Parathyroid adenoma (tissue), 2 donors: ENCODE measurements around the gene MYO1B.
A peak's percentile ranks its signal among the peaks of the same experiment; 100 is the strongest.

Experiments
- H2AFZ ChIP-seq: fragments of 300-600 bp; sonication (generic); one replicate; pipeline ENCODE4 v1.7.0; 2017; ENCODE audit warnings: antibody characterized with exemption, mild to moderate bottlenecking
- H3K27ac ChIP-seq: fragments of 300-600 bp; sonication (generic); one replicate; pipeline ENCODE4 v1.7.0; 2017
- H3K27me3 ChIP-seq: fragments of 300-600 bp; sonication (generic); one replicate; pipeline ENCODE4 v1.7.0; 2017; ENCODE audit warnings: low read length; ENCODE audit not compliant: control insufficient read depth, insufficient read depth
- H3K36me3 ChIP-seq: fragments of 300-600 bp; sonication (generic); one replicate; pipeline ENCODE4 v1.7.0; 2017; ENCODE audit warnings: low read length; ENCODE audit not compliant: control insufficient read depth, insufficient read depth
- H3K4me1 ChIP-seq: fragments of 300-600 bp; sonication (generic); one replicate; pipeline ENCODE4 v1.7.0; 2017; ENCODE audit warnings: control low read depth
- H3K4me2 ChIP-seq: fragments of 300-600 bp; sonication (generic); one replicate; pipeline ENCODE4 v1.7.0; 2017; ENCODE audit warnings: low read length
- H3K4me3 ChIP-seq: fragments of 300-600 bp; sonication (generic); one replicate; pipeline ENCODE4 v1.7.0; 2017; ENCODE audit warnings: low read depth, low read length
- H3K79me2 ChIP-seq: fragments of 300-600 bp; sonication (generic); one replicate; pipeline ENCODE4 v1.7.0; 2017; ENCODE audit warnings: control low read depth
- H3K9ac ChIP-seq: fragments of 300-600 bp; sonication (generic); one replicate; pipeline ENCODE4 v1.7.0; 2017; ENCODE audit warnings: mild to moderate bottlenecking
- H3K9me3 ChIP-seq: fragments of 300-600 bp; sonication (generic); one replicate; pipeline ENCODE4 v1.7.0; 2017; ENCODE audit warnings: low read length; ENCODE audit not compliant: control insufficient read depth
- CTCF ChIP-seq: fragments of 300-600 bp; sonication (generic); IDR thresholded peaks from one replicate; pipeline ENCODE4 v1.7.0; 2017; ENCODE audit warnings: antibody characterized with exemption, mild to moderate bottlenecking
- donor health status: primary hyperparathyroidism.

The MYO1B gene

GRCh38 chr2:191359133-191359532 lies 113.9 kb downstream of the MYO1B start:
- no peak overlapping the region for H3K4me3 ChIP-seq
- H2AFZ ChIP-seq: no peak overlapping the region
- no peaks in the 10 kb centered on the region for H3K27me3 ChIP-seq
- H3K9me3 ChIP-seq: no peaks in the 10 kb centered on the region
- H3K36me3 ChIP-seq: no peaks in the 10 kb centered on the region
- H3K9ac ChIP-seq: no peak overlapping the region
- TF ChIP-seq CTCF: no peak
- H3K4me1 ChIP-seq: peaks cover 15% of the 10 kb centered on the region
- H3K79me2 ChIP-seq: no peaks in the 10 kb centered on the region
- peak overlapping the region; percentile 48 for H3K4me2 ChIP-seq
- H3K27ac ChIP-seq: peak overlapping the region; percentile 58

DNA sequence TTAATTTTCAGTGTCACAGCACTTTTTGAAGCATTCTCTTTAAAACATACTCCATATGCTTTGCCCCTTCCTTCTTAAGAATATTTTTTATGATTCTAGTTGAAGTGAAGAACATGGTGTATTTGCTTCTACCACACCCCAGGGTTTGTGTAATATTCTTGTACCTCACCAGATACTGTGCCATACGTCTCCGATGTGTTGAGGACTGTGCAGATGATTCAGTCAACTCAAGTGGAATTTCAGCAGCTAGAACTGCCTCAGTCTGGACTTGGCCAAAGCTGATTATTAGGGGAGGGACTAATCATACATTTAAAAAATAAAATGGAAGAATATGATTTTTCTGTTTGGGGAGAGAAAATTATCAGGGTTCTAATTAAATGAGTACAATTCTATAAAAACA lies 115.7 kb downstream of the MYO1B start:
- TF ChIP-seq CTCF: no peak

GRCh38 chr2:191362841-191363240 lies 117.6 kb downstream of the MYO1B start:
- no peak overlapping the region for H3K9ac ChIP-seq
- no peaks in the 10 kb centered on the region for H3K36me3 ChIP-seq
- no peak overlapping the region for H2AFZ ChIP-seq
- no peak overlapping the region for H3K4me3 ChIP-seq
- no peak for TF ChIP-seq CTCF
- H3K9me3 ChIP-seq: no peaks in the 10 kb centered on the region
- H3K79me2 ChIP-seq: no peaks in the 10 kb centered on the region
- no peaks in the 10 kb centered on the region for H3K27me3 ChIP-seq
- H3K27ac ChIP-seq: no peak overlapping the region
- peaks cover 11% of the 10 kb centered on the region for H3K4me1 ChIP-seq
- H3K4me2 ChIP-seq: no peak overlapping the region

More for the DNA sequence above, 115.7 kb downstream of the MYO1B start:
- H3K79me2 ChIP-seq: no peaks in the 10 kb centered on the region
- H3K36me3 ChIP-seq: no peaks in the 10 kb centered on the region
- peaks cover 15% of the 10 kb centered on the region for H3K4me1 ChIP-seq
- no peak overlapping the region for H3K27ac ChIP-seq
- no peak overlapping the region for H3K4me2 ChIP-seq
- H3K9ac ChIP-seq: no peak overlapping the region
- H3K4me3 ChIP-seq: no peak overlapping the region
- no peak overlapping the region for H2AFZ ChIP-seq
- no peaks in the 10 kb centered on the region for H3K27me3 ChIP-seq
- no peaks in the 10 kb centered on the region for H3K9me3 ChIP-seq

- no peak overlapping the region for H3K9ac ChIP-seq
- H3K27ac ChIP-seq: no peak overlapping the region
- no peaks in the 10 kb centered on the region for H3K9me3 ChIP-seq
- no peak overlapping the region for H2AFZ ChIP-seq
- no peaks in the 10 kb centered on the region for H3K27me3 ChIP-seq
- H3K4me1 ChIP-seq: peaks cover 7% of the 10 kb centered on the region
- no peak for TF ChIP-seq CTCF
- H3K4me2 ChIP-seq: no peak overlapping the region
- H3K4me3 ChIP-seq: no peak overlapping the region
- H3K79me2 ChIP-seq: no peaks in the 10 kb centered on the region
- no peaks in the 10 kb centered on the region for H3K36me3 ChIP-seq
These were observed 118.1 kb downstream of the MYO1B start for GRCh38 chr2:191363267-191363666.

DNA sequence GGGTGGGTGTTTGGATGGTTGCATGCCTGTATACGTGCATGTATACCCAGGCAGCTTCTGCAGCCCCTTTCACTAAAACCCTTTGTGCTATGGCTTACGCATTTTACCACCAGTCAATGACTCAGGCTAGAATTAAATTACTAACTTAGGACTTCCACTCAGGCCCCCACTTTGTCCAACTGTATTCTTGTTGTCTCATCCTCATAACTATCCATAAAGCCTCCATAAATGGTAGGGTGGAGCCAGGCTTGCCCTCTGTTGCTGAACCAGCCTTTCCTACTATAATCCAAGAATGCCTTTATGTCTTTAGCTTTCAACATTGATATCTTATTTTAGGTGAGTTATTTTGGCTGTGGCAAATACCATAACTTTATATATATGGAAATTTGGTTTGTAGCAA lies 119.9 kb downstream of the MYO1B start:
- Histone ChIP-seq H3K79me2 (no peaks in the 10 kb centered on the region), H3K4me3 (no peak overlapping the region), H3K4me2 (no peak overlapping the region), H3K27ac (no peak overlapping the region), H3K36me3 (no peaks in the 10 kb centered on the region), H3K4me1 (no peaks in the 10 kb centered on the region), H3K9me3 (no peaks in the 10 kb centered on the region), H3K27me3 (no peaks in the 10 kb centered on the region), H2AFZ (no peak overlapping the region), H3K9ac (no peak overlapping the region)
- TF ChIP-seq CTCF: no peak
